ENCODE data around the gene PCLO.

The PCLO gene

GRCh38 chr7:83162402-83163256 lies at the start of gene PCLO:
Gene PCLO (minus strand): TSS chr7:83162884. CDS start chr7:83162592, 292 bp downstream.
- Mint-ChIP-seq H3K9me3 (no peaks in the 10 kb centered on the region), H3K27me3 (peaks cover 14% of the 10 kb centered on the region), H3K4me1 (peaks cover 8% of the 10 kb centered on the region), H3K4me3 (peak within 1 kb of the TSS; percentile 60 to 78), H3K27ac (no peak within 1 kb of the TSS)
- DNase-seq (peak; percentile 67 to 72), ATAC-seq (peak; percentile 97)

- no peaks in the 10 kb centered on the region for H3K27me3 Mint-ChIP-seq
- H3K4me3 Mint-ChIP-seq: no peak overlapping the region
- H3K4me1 Mint-ChIP-seq: no peaks in the 10 kb centered on the region
- H3K9me3 Mint-ChIP-seq: no peaks in the 10 kb centered on the region
- ATAC-seq: no peak
- DNase-seq: no peak
- no peak overlapping the region for H3K27ac Mint-ChIP-seq
These were observed 49.0 kb upstream of the PCLO start for GRCh38 chr7:83211685-83212084.

- Mint-ChIP-seq H3K27ac (no peak overlapping the region), H3K9me3 (no peaks in the 10 kb centered on the region), H3K4me1 (no peaks in the 10 kb centered on the region), H3K4me3 (no peak overlapping the region), H3K27me3 (no peaks in the 10 kb centered on the region)
- ATAC-seq: no peak
- no peak for DNase-seq
These were observed 47.8 kb upstream of the PCLO start for GRCh38 chr7:83210479-83210878.

GRCh38 chr7:83204715-83205114 lies 42.0 kb upstream of the PCLO start:
- ATAC-seq (no peak), DNase-seq (no peak)
- Mint-ChIP-seq H3K27ac (no peak overlapping the region), H3K27me3 (no peaks in the 10 kb centered on the region), H3K4me3 (no peak overlapping the region), H3K4me1 (no peaks in the 10 kb centered on the region), H3K9me3 (peaks cover 0 to 4% of the 10 kb centered on the region in 2 donors)

- H3K27ac Mint-ChIP-seq: no peak overlapping the region
- H3K4me3 Mint-ChIP-seq: no peak overlapping the region
- no peaks in the 10 kb centered on the region for H3K4me1 Mint-ChIP-seq
- DNase-seq (no peak), ATAC-seq (no peak)
- H3K27me3 Mint-ChIP-seq: no peaks in the 10 kb centered on the region
- peaks cover 0 to 10% of the 10 kb centered on the region in 2 donors for H3K9me3 Mint-ChIP-seq
These were observed 38.7 kb upstream of the PCLO start for GRCh38 chr7:83201355-83201754.

GRCh38 chr7:83190659-83191389 lies 28.1 kb upstream of the PCLO start:
- Mint-ChIP-seq H3K9me3 (no peaks in the 10 kb centered on the region), H3K4me1 (no peaks in the 10 kb centered on the region), H3K27me3 (no peaks in the 10 kb centered on the region), H3K27ac (no peak overlapping the region), H3K4me3 (no peak overlapping the region)
- ATAC-seq (no peak), DNase-seq (no peak)

- Mint-ChIP-seq H3K4me3 (no peak overlapping the region), H3K4me1 (no peaks in the 10 kb centered on the region), H3K9me3 (peaks cover 15 to 37% of the 10 kb centered on the region in 2 donors), H3K27ac (no peak overlapping the region), H3K27me3 (no peaks in the 10 kb centered on the region)
- DNase-seq (no peak), ATAC-seq (no peak)
These were observed 16.1 kb upstream of the PCLO start for GRCh38 chr7:83178796-83179195.

GRCh38 chr7:83178066-83178465 lies 15.4 kb upstream of the PCLO start:
- no peaks in the 10 kb centered on the region for H3K4me1 Mint-ChIP-seq
- H3K27me3 Mint-ChIP-seq: no peaks in the 10 kb centered on the region
- ATAC-seq (no peak), DNase-seq (no peak)
- H3K9me3 Mint-ChIP-seq: peaks cover 18 to 29% of the 10 kb centered on the region in 2 donors
- H3K4me3 Mint-ChIP-seq: no peak overlapping the region
- no peak overlapping the region for H3K27ac Mint-ChIP-seq

GRCh38 chr7:83173664-83174063 lies 11.0 kb upstream of the PCLO start:
- Mint-ChIP-seq H3K4me3 (no peak overlapping the region), H3K27ac (no peak overlapping the region), H3K9me3 (peaks cover 7 to 9% of the 10 kb centered on the region in 2 donors), H3K27me3 (no peaks in the 10 kb centered on the region), H3K4me1 (no peaks in the 10 kb centered on the region)
- ATAC-seq (no peak), DNase-seq (no peak)

- H3K4me3 Mint-ChIP-seq: no peak overlapping the region
- H3K9me3 Mint-ChIP-seq: no peaks in the 10 kb centered on the region
- peaks cover 6% of the 10 kb centered on the region for H3K4me1 Mint-ChIP-seq
- no peak overlapping the region for H3K27ac Mint-ChIP-seq
- H3K27me3 Mint-ChIP-seq: peaks cover 7% of the 10 kb centered on the region
- ATAC-seq (no peak), DNase-seq (no peak)
These were observed 4.1 kb upstream of the PCLO start for GRCh38 chr7:83166781-83167180.

GRCh38 chr7:83161899-83162401 lies 734 bp downstream of the PCLO start:
- ATAC-seq (no peak), DNase-seq (no peak)
- peaks cover 8% of the 10 kb centered on the region for H3K4me1 Mint-ChIP-seq
- peak overlapping the region; percentile 60 to 78 for H3K4me3 Mint-ChIP-seq
- peaks cover 14% of the 10 kb centered on the region for H3K27me3 Mint-ChIP-seq
- H3K27ac Mint-ChIP-seq: no peak overlapping the region
- no peaks in the 10 kb centered on the region for H3K9me3 Mint-ChIP-seq

- no peak overlapping the region for H3K27ac Mint-ChIP-seq
- DNase-seq (no peak), ATAC-seq (no peak)
- no peaks in the 10 kb centered on the region for H3K9me3 Mint-ChIP-seq
- H3K4me1 Mint-ChIP-seq: peaks cover 8% of the 10 kb centered on the region
- peaks cover 14% of the 10 kb centered on the region for H3K27me3 Mint-ChIP-seq
- no peak overlapping the region for H3K4me3 Mint-ChIP-seq
These were observed 1.5 kb downstream of the PCLO start for GRCh38 chr7:83161186-83161585.

GRCh38 chr7:83159731-83160130 lies 3.0 kb downstream of the PCLO start:
- Mint-ChIP-seq H3K27ac (no peak overlapping the region), H3K9me3 (no peaks in the 10 kb centered on the region), H3K4me3 (no peak overlapping the region), H3K27me3 (peaks cover 18% of the 10 kb centered on the region), H3K4me1 (peaks cover 8% of the 10 kb centered on the region)
- ATAC-seq (no peak), DNase-seq (no peak)

GRCh38 chr7:83156006-83156405 lies 6.7 kb downstream of the PCLO start:
- no peaks in the 10 kb centered on the region for H3K9me3 Mint-ChIP-seq
- peaks cover 7% of the 10 kb centered on the region for H3K27me3 Mint-ChIP-seq
- no peak overlapping the region for H3K27ac Mint-ChIP-seq
- H3K4me1 Mint-ChIP-seq: no peaks in the 10 kb centered on the region
- ATAC-seq: no peak
- H3K4me3 Mint-ChIP-seq: no peak overlapping the region
- DNase-seq: no peak

- ATAC-seq (no peak), DNase-seq (no peak)
- Mint-ChIP-seq H3K27me3 (peaks cover 7% of the 10 kb centered on the region), H3K27ac (no peak overlapping the region), H3K9me3 (no peaks in the 10 kb centered on the region), H3K4me1 (no peaks in the 10 kb centered on the region), H3K4me3 (no peak overlapping the region)
These were observed 7.3 kb downstream of the PCLO start for GRCh38 chr7:83155407-83155806.

- DNase-seq (no peak), ATAC-seq (no peak)
- no peak overlapping the region for H3K27ac Mint-ChIP-seq
These were observed 9.3 kb downstream of the PCLO start for GRCh38 chr7:83153419-83153818.

More at GRCh38 chr7:83153419-83153818, 9.3 kb downstream of the PCLO start:
- H3K4me1 Mint-ChIP-seq: no peaks in the 10 kb centered on the region
- no peaks in the 10 kb centered on the region for H3K9me3 Mint-ChIP-seq
- peaks cover 7% of the 10 kb centered on the region for H3K27me3 Mint-ChIP-seq
- no peak overlapping the region for H3K4me3 Mint-ChIP-seq

Measured in stimulated activated naive CD8-positive, alpha-beta T cell treated with anti-CD3 and anti-CD28 coated beads, Interleukin-15, amount 100 ng/mL, for 72 hours (primary cell).